ENCODE results near the gene RASGRF1. TPM values are rescaled to one million over a fixed set of nuclear protein-coding genes. Genes with fewer than 3 reads are reported as not detected.

RASGRF1 gene
- total and polyA plus RNA-seq, 9 of the 15 experiments (the other 6 are each of a cell fraction or from before 2014, with no cell fraction given): 0.03 to 0.58 (median 0.06) TPM; not detected in 1

- ATAC-seq (no peak), DNase-seq (ENCODE audit: extremely low read depth in 1 of 4, low spot score in 3 of 4) (no peak), FAIRE-seq (no peak)
- Histone ChIP-seq H3K9me1 (ENCODE audit: control insufficient read depth, insufficient read depth, low read length) (no peaks in the 10 kb centered on the region), H3K4me3 (no peak overlapping the region), H4K20me1 (replicated peaks; ENCODE audit: control insufficient read depth, insufficient read depth, low read length) (peaks cover 3% of the 10 kb centered on the region; the same call in 1 of the 2 replicates), H3K4me1 (replicated peaks in 1 of 2; ENCODE audit: control insufficient read depth in 2 of 2, insufficient read depth in 2 of 2, low read length in 2 of 2) (no peaks in the 10 kb centered on the region), H3K36me3 (ENCODE audit: control insufficient read depth, insufficient read depth, low read length) (no peaks in the 10 kb centered on the region), H3K4me2 (ENCODE audit: insufficient read depth, low read length) (no peak overlapping the region), H2AFZ (ENCODE audit: low read depth, low read length) (no peak overlapping the region), H3K27me3 (ENCODE audit: control insufficient read depth in 2 of 2, insufficient read depth in 2 of 2, low read length in 2 of 2) (peaks cover 3 to 50% of the 10 kb centered on the region in 2 experiments; a peak in 4 of 5 replicates), H3K9ac (ENCODE audit: insufficient read depth in 1 of 2, low read depth in 2 of 2, low read length in 2 of 2) (no peak overlapping the region), H3K9me3 (replicated peaks; ENCODE audit: control insufficient read depth, insufficient read depth, low read depth, low read length) (no peaks in the 10 kb centered on the region), H3K27ac (ENCODE audit: extremely low read depth, low read depth, low read length) (no peak overlapping the region), H3K79me2 (ENCODE audit: control insufficient read depth, insufficient read depth, low read length) (no peaks in the 10 kb centered on the region)
- ChIA-PET POLR2A (no interaction called here), CTCF (ENCODE audit: low intra/inter-chr PET ratio) (no interaction called here)
- intact Hi-C loops (cut with micrococcal nuclease): no loop called here
- under 1% methylated on average over 6 of the region's 6 CpGs for WGBS (ENCODE audit: insufficient coverage, low coverage, missing lambda C conversion rate)
- no TSS peak for BruUV-seq (replicated peaks)
- no peak for TF ChIP-seq MEF2D (tag; conservative IDR thresholded peaks at IDR 0.05; ENCODE audit: low read depth)
- TF ChIP-seq MGA (IDR thresholded peaks at IDR 0.05): no peak
- TF ChIP-seq NFRKB (IDR thresholded peaks at IDR 0.05; ENCODE audit: low read depth): no peak
- TF ChIP-seq, protein P1, sequence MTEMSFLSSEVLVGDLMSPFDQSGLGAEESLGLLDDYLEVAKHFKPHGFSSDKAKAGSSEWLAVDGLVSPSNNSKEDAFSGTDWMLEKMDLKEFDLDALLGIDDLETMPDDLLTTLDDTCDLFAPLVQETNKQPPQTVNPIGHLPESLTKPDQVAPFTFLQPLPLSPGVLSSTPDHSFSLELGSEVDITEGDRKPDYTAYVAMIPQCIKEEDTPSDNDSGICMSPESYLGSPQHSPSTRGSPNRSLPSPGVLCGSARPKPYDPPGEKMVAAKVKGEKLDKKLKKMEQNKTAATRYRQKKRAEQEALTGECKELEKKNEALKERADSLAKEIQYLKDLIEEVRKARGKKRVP (CRISPR knock-in tag; IDR thresholded peaks at IDR 0.05): no peak
- TF ChIP-seq THRB (CRISPR knock-in tag; conservative IDR thresholded peaks at IDR 0.05): no peak
- TF ChIP-seq ZBTB8A (IDR thresholded peaks at IDR 0.05; ENCODE audit: partially characterized antibody): no peak
- in situ Hi-C loops (cut with MboI): no loop called here
Measured at GRCh38 chr15:79051029-79051428, 39.6 kb downstream of the RASGRF1 start.
